SK-MEL-5 (cell line): ENCODE data around the gene ARL5B. TPM values are rescaled to one million over a fixed set of nuclear protein-coding genes. Genes with fewer than 3 reads are reported as not detected.
A peak's percentile ranks its signal among the peaks of the same experiment; 100 is the strongest.

Experiments
- DNase-seq: peaks from one replicate; pipeline ENCODE4 v3.0.0-alpha.2; 2016; ENCODE audit warnings: low read depth, low spot score
- in situ Hi-C: cut with HindIII; loops from 2 replicates; pipeline ENCODE4 v1.10.0; 2016; ENCODE audit warnings: low sequenced_read_pairs, high pct_unique_total_duplicates, low pct_unique_long_range_greater_than_20kb
- total RNA-seq: library from RNA; depleted of rRNA; stranded (reverse); fragments of >200 nt; shearing (Covaris generic); gene quantifications from 2 replicates; pipeline ENCODE4 v1.2.3, GENCODE V29; 2014; rRNA removed

Gene ARL5B
- total RNA-seq, 1 experiment from 2014 or later, result 13.2 TPM

GRCh38 chr10:18684953-18685352 is 25.7 kb downstream of the ARL5B start:
- in situ Hi-C loops, result no loop called here
- no peak for DNase-seq

- in situ Hi-C loops, result no loop called here
- DNase-seq, result no peak
Measured at GRCh38 chr10:18685555-18685954, 26.3 kb downstream of the ARL5B start.

- DNase-seq, result no peak
- in situ Hi-C loops, result no loop called here
Measured at GRCh38 chr10:18687195-18687594, 28.0 kb downstream of the ARL5B start.

- in situ Hi-C loops, result no loop called here
- DNase-seq, result no peak
Measured at GRCh38 chr10:18687706-18688105, 28.5 kb downstream of the ARL5B start.

DNA sequence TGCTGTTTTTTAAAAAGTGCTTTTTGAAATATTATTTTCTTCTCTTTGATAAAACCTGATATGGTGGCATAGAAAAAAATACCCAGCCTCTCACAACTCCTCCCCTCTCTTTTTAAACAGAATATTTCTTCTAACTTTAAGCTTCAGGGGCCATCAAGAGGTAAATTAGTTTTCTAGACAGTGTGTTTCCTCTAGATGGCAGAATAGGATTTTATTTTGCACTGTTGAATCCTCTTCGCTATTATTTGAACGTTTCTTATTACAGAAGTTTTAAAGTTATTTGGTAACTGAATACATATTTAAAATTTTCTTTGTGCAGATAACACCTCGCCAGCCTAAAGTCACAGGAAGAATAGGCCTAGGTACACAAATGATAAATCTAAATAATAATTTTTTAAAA is 30.3 kb downstream of the ARL5B start:
- DNase-seq, result peak; percentile 36
- in situ Hi-C loops, result no loop called here

DNA sequence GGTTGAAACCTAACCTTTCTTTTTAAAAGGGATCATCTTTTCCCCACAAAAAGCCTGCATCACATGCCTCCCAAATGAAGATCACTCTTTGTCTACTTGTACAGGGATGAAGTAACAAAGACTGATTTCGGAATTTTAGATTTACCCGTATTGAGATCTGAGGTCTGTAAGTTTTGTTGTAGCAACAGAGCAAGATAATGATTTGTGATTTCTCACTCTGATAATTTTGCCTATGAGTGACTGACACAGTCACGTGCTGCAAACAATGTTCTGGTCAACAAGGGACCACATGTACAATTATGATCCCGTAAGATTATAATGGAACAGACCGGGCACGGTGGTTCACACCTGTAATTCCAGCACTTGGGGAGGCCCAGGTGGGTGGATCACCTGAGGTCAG is 31.3 kb downstream of the ARL5B start:
- no peak for DNase-seq
- in situ Hi-C loops, result no loop called here

DNA sequence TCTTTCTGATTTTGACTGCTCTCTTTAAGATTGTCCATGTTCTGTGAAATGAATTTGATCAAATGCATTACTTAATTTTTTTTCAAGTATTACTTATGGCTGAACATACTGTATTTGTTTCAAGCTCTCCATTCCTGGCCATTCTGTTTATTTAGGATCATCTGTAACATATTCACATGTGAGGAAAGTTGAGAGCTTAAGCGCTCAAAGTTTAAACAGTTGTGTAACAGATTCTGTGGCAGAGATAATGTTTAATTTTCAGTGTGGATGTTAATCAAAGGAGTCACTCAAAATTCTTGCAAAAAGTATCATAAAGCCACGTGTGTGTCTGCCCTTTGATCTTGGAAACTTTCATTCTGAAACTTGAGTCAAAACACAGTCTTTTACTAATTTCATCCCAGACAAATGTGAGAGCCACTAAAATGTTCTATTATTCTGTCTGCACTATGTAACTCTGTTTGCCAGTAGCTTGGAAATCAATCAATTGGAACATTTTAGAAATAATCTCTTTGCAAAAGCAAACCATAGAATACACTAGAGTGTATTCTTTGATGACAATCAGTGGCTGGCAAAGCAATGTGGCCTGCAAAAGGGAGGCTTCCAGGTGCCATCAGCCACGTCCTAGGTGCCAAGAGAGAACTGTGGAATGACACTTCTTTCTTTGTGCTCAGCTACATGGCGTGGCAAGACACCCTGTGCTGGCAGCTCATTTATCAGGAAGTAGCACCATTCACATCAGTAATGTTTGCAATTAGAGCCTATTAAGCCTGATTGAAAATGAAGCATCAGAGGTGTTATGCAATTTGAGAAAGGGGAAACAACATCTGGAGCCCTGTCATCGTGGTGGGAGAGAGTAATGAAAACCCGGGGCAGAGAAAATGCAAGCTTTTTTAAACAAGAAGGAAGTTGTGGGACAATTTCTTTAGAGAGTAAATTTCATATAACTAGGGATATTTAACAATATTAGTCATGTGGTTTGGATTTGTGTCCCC is 40.9 kb downstream of the ARL5B start:
- in situ Hi-C loops, result no loop called here
- DNase-seq, result no peak

DNA sequence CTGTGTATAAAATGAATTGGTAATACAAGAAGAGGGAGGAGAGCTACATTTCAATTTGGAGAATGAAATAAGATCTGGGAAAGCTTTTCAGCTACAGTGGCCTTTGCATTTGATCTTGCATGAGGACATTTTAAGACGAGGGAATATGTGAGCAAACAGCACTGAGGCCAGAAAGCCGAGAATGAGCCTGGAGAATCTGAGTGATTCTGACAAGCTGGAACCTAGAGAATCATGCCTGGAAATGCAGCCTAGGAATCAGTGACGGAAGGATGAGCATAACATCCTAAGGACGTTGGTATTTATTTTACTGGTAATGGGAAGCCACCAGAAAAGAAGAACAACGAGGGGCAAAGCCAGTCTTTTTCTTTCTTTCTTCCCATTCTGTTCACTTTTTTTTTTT is 44.3 kb downstream of the ARL5B start:
- DNase-seq, result no peak
- in situ Hi-C loops, result no loop called here

GRCh38 chr10:18710201-18710653 is 51.0 kb downstream of the ARL5B start:
- DNase-seq, result no peak

GRCh38 chr10:18713077-18713476 is 53.8 kb downstream of the ARL5B start:
- no peak for DNase-seq
- in situ Hi-C loops, result no loop called here

More at GRCh38 chr10:18710201-18710653, 51.0 kb downstream of the ARL5B start:
- in situ Hi-C loops, result no loop called here

GRCh38 chr10:18718991-18719390 is 59.8 kb downstream of the ARL5B start:
- in situ Hi-C loops, result no loop called here
- no peak for DNase-seq

DNA sequence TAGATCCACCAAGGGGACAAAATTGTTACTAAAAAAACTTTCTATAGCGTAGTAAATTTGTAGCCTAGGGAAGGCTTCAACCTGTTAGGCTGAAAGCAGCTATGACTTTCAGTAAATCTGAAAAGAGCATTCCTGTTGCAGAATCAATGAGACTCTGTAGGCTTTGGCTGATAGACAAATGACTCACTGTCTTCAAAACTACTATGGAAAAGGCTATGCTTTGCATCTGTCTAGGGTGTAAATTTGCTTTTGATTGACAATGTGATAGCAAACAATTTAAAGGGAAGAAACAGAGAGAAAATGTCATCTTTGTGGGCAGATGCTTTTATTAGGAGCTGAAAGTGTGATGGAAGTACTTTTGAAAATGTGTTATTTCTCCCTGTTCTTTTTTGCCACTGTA is 60.6 kb downstream of the ARL5B start:
- no peak for DNase-seq

DNA sequence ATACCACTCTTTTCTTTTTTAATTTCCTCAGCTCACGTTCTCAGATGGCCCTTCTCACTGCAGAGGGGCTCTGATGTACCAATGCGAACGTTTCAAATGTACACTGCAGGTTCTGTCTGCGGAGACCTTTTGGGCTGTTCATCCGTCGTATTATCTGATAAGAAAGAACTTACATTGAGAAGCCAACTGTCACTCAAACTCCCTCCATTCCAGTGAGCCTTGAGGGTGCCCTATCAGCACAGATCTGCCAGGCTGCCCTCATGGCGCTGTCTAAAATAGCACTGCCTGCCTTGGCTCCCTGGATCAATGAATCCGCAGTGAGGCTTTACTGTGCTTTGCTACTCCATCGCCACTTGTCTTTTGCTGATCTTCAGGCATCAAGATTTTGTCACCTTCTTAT is 61.8 kb downstream of the ARL5B start:
- in situ Hi-C loops, result no loop called here

More for the DNA sequence above, 60.6 kb downstream of the ARL5B start:
- in situ Hi-C loops, result no loop called here

GRCh38 chr10:18723801-18724200 is 64.6 kb downstream of the ARL5B start:
- DNase-seq, result no peak
- in situ Hi-C loops, result no loop called here

More for the DNA sequence above, 61.8 kb downstream of the ARL5B start:
- no peak for DNase-seq

Other genes with a start within 250 kb of the ARL5B start
- 3.5 and 5.7 TPM in 2 replicates for gene NSUN6, start 7.8 kb upstream of the ARL5B start, total RNA-seq